Activated T-helper 1 cell treated with anti-CD3 and anti-CD28 coated beads, Interleukin-2, amount 50 U/mL, for 16 hours (primary cell): Measurements from ENCODE around the gene TRERF1.

Experiments
- DNase-seq, 2 donors: peaks; one replicate each; pipeline ENCODE4 v3.0.0-alpha.2; 2020; ENCODE audit warnings: low read depth in 1 of 2, low spot score in 1 of 2

The TRERF1 gene

DNA sequence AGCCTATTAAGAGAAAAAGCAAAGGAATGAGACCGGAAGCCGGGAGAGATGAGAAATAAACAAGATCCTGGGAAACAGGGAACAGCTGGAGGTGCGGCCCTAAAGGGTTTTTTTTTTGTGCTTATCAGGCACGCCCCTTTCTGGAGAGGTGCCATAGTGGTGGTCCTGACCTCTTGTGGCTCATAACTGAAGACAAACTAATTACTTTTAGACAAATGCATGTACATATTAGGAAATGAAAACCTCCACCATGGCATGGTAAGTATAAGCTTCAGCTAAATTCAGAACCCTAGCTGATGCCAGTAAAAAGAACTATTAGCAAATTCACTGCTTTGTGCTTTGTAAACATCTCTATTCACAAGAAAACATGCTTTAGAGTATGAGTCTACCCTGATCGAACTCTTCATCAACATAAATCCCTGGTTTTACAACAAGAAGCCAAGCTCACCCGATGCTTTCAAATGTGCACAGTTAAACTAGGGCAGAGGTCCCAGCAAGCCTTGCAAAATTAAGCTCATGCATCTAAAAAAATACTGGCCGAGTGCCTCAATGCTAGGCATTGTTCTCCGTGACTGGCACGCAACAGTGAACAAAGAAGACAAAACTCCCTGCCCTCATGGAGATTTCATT lies 137.7 kb downstream of the TRERF1 start:
- no peak for DNase-seq

DNA sequence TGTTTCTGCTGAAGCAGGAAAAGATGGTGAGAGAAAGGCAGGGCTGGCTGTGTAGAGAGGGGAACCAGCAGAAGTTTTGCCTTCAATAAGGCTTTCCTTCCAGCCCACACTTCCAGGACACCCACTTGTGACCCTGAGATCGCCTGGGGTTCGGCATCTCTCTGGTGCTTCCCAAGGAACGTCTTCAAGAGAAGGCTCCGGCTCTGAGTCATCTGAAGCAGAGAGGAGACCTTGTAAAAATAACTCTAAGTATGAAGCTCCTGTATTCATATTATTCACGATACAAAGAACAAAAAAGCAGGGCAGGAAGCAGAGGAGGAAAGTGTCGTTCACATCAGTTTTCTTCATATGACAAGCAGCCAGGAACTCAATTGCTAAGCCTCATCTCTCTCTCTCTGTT lies 138.7 kb downstream of the TRERF1 start:
- no peak for DNase-seq

GRCh38 chr6:42307141-42307470 lies 144.6 kb downstream of the TRERF1 start:
- no peak for DNase-seq

GRCh38 chr6:42306439-42307140 lies 145.1 kb downstream of the TRERF1 start:
- DNase-seq = no peak

DNA sequence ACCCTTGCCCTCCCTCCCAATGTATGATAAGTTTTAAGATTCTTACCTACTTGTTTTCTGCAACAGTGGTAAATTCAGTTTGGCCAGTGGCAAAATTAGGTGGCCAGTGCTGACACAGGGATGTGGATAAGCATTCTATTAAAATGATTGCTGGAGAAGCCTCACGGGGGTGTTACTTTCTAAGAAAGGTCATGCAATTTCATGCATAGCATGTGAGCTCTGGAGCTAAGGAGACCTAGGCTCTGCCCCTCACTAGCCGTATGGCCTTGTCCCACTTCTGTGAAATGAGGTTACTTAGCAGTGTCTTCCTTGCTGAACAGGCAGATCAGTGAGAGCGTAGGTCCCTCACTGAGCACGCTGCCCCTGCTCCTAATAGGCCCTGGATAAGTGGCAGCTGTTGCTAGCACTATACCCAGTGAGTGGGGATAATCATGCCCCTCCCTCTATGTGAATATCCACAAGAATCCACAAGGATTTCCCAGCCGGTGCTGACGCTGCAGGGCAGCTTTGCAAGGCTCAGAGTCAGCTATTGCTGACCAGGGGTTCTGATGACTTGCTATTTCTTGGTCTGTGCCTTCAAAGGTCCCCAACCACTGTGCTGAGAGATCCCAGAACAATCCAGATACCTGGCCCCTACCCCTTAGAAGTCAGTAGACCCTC lies 147.5 kb downstream of the TRERF1 start:
- DNase-seq = no peak

GRCh38 chr6:42302411-42302810 lies 149.3 kb downstream of the TRERF1 start:
- no peak for DNase-seq

GRCh38 chr6:42301986-42302385 lies 149.7 kb downstream of the TRERF1 start:
- no peak for DNase-seq

- DNase-seq = no peak
Observed at GRCh38 chr6:42300701-42301100, 151.0 kb downstream of the TRERF1 start.

- DNase-seq = no peak
Observed at GRCh38 chr6:42300185-42300584, 151.5 kb downstream of the TRERF1 start.

- no peak for DNase-seq
Observed at GRCh38 chr6:42297661-42298060, 154.1 kb downstream of the TRERF1 start.

- no peak for DNase-seq
Observed at GRCh38 chr6:42296614-42297013, 155.1 kb downstream of the TRERF1 start.

GRCh38 chr6:42295677-42296076 lies 156.0 kb downstream of the TRERF1 start:
- DNase-seq = no peak

DNA sequence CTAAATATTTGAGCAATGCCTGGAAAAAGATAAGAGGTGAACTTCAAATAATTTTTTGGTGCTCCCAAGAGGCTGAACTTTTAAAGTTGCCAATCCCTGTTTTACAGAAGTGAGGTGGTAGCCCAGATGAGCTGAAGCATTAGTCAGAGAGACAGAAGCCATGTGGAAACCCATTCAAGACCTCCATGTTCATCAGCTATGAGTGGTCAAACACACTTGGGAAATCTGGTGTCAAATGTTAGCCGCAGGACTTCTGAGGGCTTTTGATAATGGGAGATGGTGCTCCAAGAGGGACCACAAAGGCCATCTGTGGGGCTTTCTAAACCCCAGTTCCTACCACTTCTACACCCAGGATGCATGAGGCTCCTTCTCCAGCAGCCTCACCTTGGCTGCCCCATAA lies 156.5 kb downstream of the TRERF1 start:
- DNase-seq = no peak

DNA sequence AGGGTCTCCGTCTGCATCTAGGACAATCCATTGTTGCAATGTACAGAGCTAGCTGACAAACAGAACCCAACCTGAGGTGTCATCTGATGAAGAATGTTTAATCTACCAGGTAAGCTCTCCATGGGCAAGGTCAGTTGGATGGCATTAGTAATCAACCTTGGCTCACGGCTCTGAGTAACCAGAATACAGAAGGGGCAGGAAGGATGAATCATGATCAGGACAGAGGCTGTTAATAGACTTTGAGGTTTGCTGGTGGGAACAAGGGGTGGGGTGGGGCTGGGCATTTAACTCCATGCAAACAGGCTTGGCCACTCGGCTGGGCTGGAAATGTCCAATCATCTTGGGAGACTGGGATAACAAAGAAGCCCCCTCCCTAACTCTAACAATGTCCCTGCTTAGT lies 157.0 kb downstream of the TRERF1 start:
- DNase-seq = no peak

GRCh38 chr6:42293386-42293977 lies 158.2 kb downstream of the TRERF1 start:
- DNase-seq = no peak

- DNase-seq = no peak
Observed at GRCh38 chr6:42292004-42292740, 159.6 kb downstream of the TRERF1 start.

GRCh38 chr6:42287756-42288155 lies 164.0 kb downstream of the TRERF1 start:
- DNase-seq = no peak

GRCh38 chr6:42281570-42281969 lies 170.2 kb downstream of the TRERF1 start:
- peak; percentile 22 to 42 for DNase-seq

- no peak for DNase-seq
Observed at GRCh38 chr6:42280966-42281533, 170.7 kb downstream of the TRERF1 start.

- no peak for DNase-seq
Observed at GRCh38 chr6:42279966-42280629, 171.6 kb downstream of the TRERF1 start.
